Stimulated activated CD4-positive, alpha-beta T cell treated with anti-CD3 and anti-CD28 coated beads, Interleukin-4, amount 100 ng/mL, for 1 hour (primary cell): ENCODE data around the gene SLC17A3.

Experiments used
- DNase-seq: peaks from one replicate; pipeline ENCODE4 v3.0.0-alpha.2; 2020

SLC17A3 gene

DNA sequence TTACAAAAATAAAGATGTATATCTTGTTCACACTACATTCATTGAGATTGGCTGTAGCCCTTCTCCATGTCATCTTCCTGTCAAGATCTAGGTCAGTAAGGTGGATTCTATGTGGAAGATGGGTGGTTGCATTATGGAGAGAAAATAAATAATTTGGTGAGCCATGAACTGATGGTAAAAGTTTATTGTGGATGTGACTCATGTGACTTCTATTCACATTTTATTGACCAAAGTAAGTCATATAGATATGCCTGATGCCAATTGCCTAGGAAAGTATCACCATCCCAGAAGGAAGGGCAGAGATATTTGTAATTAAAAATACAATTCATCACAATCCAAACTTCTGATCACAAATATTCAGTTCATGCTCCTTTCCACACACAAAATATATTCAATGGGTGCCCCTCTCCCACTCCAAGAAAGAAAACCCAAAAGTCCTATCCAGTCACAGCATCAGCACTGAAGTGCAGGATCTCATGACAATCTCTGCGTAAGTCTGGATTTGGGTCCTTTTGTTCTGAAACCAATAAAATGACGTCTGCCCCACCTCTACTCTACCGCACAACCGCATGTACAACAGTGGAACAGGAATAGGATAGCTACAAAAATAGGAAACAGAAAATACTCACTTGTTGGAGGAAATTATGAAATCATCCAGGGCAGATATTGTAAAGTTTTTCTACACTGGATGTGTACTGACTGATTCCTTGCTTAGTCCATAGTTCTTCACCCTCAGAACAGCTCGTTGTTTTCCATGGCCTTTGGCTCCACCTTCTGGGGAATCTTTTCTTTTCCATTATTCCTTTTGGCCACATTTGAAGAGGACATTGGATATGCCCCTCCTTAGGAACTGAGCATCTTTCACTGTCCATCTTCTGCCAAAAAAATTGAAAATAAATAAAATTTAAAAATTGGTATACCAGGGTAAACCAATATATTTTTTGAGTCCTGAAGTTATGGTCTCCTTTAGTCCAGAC is 16.1 kb upstream of the SLC17A3 start:
- no peak for DNase-seq

DNA sequence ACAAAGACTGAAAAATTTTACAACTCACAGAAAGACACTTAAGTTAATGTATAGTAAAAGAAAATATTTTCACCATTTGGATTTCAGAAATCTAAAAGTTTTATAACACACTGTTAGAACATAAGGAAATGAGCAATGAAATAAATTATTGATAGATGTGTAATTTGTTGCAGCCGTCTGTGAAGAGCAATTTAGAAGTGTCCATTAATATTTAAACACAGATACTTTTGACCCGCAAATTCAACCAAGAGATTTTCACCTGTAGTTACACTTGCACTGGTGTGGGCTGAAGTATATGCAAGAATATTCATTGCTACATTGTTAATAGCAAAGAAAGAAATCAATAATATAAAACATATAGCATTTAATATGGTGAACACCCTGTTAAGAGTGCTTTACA is 14.6 kb upstream of the SLC17A3 start:
- DNase-seq: no peak

DNA sequence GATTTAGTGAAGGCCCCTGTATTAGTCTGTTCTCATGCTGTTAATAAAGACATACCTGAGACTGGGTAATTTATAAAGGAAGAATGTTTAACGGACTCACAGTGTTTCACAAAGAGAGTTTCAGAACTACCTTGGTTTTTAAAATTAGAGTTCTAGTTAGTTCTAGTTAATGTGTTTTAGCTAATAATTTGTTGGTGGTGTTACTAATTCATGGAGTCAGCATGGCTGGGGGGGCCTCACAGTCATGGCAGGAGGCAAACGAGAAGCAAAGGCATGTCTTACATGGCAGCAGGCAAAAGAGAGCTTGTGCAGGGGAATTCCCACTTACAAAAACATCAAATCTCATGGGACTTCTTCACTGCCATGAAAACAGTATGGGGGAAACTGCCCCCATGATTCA is 12.0 kb upstream of the SLC17A3 start:
- DNase-seq: no peak

DNA sequence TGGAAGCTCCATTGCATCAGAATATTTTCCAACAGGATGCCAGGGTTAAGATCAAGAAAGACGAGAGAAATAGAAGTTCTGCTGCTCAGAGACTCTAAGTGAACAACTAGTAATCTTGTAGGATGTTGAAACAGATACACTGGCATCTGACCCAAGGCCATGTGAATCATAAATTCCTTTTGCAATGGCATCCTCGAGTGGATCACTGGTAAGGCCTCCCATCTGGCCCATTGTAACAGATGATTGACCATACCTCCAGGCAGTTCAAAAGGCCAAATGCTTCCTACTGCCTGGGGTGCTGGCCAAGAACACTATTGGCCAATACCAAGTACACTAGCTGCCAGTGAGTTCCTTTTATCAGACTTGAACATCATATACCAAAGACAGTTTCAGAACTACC is 9.9 kb upstream of the SLC17A3 start:
- no peak for DNase-seq

DNA sequence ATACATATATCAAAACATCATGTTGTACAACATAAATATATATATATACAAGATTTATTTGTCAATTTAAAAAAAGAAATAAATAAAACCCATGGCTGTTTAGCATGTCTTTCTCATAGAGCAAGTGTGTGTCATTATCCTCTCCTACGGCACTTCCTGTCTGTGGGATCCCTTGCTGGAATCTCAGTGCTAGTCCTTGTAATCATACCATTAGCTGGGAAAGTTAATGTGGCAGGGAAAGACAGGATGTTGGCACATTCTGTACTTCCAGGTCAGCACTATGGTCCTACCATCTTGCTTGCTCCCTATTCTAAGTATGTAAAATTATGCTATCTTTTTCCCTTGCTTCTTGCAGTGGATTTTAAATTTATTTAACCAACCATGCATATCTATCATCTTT is 9.5 kb upstream of the SLC17A3 start:
- DNase-seq: no peak

DNA sequence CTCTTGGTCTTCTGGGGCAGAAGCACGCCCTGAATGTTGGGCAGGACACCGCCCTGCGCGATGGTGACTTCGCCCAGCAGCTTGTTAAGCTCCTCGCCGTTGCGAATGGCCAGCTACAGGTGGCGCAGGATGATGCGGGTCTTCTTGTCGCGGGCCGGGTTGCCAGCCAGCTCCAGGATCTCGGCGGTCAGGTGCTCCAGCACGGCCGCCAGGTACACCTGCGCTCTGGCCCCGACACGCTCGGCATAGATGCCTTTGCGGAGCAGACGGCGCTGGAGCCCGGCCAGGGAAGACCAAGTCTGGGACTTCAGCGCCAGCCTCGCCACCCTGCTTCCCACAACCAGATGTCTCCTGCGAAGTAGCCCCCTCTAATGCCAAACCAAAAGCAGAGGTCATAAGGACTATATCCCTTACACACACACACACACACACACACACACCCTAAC is 8.0 kb upstream of the SLC17A3 start:
- DNase-seq: peak; percentile 12

DNA sequence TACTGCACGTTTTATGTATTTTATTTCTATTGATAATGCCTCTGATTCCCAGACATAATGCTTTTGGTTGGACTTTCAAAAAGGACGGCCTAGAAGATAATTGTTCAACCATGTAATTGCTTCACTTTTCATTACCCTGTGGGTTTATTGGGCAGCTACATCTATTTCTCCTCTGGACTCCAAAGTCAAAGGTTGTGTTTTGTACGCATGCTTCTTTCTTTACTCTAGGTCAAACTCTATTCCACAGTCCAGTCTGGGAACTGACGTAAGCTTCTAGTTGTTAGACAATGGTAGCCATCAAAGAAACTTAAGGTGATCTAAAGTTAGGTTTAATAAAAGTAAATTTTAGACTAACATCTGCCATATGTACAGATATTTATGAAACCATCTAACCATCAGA is 6.6 kb upstream of the SLC17A3 start:
- no peak for DNase-seq

DNA sequence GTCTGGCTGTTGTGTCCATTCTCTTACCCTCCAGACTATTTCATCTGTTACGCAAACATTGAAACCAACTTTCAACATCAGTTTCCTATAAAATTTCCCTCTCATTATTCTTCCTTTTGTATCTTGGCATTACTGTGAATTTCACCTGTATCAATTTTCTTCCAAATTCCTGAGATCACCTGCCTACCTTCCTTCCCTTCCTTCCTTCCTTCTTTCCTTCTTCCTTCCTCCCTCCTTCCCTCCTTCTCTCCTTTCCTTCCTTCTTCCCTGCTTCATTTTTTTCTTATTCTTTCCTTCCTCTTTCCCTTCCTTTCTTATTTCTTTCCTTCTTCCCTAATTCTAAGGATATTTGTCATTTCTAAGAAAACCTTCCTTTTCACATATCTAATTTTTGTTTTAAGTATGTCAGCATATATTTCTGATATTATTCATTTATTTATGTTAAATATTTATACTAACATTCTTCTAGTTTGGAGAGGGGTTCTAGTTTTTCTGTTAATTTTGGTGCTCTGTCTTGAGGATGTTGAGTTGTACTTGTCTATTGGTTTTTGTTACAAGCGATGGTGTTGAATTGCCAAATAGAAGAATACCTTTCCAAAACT is 4.8 kb upstream of the SLC17A3 start:
- no peak for DNase-seq

DNA sequence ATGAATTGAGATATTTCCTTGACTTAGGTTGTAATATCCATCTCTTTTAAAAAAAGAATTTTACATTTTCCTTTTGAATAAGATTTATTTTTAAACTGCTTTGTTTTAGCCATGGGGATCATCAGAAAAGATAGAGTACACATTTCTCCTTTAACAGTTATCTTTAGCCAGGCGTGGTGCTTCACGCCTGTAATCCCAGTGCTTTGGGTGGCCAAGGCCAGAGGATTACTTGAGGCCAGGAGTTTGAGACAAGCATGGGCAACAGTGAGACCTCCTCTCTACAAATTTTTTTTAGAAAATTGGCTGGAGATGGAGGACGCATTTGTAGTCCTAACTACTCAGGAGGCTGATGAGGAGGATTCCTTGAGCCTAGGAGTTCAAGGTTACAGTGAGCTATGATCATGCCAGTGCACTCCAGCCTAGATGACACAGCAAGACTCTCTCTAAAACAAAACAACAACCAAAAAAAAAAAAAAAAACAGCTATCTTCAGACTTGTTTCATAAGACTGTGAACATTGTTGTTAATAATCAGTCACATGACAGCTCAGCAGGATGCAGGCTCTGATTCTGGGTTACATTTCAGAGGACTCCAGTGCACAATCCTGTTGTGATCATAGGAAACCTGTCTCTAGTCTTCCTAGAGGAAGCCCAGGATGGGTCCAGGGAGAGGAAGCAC is 2.0 kb upstream of the SLC17A3 start:
- DNase-seq: no peak

DNA sequence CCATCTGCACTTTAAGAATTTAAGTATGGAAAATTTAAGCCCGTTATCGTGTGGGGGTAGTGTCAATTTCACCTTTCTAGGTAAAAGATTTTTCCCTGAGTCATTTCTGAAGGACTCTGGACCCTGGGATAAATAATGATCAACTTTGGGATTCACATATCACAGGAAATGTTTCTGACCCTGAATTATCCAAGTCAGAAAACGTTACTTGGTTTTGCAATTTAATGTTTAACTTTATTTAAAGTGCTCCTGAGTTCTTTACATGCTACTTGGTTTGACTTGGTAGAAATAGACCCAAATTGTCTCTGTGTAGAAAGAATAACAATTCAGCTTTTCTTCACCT is 1.5 kb upstream of the SLC17A3 start:
- DNase-seq: no peak

DNA sequence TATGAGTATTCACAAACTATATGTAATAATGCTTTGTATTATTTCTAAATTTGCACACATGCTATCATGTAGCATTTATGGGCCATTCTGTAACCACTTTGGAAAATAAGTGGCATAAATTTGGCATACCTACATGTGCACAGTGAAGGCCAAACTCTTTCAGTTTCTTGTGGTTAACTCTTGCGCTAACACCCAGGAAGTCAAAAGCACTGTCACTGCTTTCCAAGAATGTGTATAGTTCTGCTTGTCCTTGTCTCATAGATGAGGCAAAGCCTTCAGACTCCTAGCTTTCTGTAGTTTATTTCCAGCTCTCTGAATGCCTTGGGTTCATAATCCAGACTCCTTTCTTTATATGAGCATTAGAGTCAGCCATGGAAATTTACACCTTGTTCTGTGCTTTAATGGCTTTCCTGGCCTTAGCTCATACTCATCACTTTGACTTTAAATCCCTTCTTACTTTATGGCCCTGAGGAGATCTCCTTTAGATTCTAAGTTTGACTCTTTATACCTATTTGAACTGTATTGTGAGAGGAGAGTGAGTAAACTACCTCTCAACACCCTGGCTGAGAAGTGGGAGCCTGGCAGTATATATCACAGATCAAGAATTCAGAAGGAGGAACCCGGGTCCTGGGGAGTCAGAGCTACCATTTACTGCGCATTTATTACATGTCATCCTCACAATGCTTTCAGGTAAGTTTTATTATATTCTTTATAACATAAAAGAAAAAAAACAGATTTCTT is 949 bp upstream of the SLC17A3 start:
- no peak for DNase-seq

DNA sequence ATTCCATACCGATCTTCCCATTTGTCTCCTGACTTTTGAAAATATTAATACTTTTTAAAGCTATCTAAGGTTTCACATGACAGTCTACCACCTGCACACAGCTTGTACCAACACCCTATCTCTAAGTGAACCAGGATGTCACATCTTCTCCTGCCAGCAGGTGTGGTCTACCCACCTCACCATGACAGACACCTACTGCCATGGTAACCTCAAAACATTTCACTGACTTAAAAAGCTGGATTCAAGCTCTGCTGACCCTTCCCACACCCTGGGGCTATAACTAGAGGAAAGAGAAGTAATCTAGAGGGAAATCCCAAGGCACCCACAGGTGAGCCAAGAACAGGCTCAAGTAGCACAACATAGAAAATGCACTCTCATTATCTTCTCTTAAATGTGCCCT is 1.2 kb downstream of the SLC17A3 start:
- no peak for DNase-seq

DNA sequence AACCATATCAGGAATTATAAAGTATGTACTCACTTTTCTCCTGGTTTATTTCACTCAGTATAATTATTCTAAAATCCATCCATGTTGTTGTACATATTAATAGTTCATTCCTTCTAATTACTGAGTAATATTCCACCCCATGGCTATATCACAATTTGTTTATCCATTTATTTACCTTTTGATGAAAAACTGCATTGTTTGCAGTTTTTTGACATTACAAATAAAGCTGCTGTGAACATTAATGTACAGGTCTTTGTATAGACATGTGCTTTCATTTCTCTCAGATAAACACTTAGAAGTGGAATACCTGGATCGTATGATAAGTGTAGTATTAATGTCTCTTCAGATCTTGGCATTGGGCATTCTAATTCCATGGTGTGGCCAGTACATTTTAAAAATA is 4.2 kb downstream of the SLC17A3 start:
- DNase-seq: no peak

DNA sequence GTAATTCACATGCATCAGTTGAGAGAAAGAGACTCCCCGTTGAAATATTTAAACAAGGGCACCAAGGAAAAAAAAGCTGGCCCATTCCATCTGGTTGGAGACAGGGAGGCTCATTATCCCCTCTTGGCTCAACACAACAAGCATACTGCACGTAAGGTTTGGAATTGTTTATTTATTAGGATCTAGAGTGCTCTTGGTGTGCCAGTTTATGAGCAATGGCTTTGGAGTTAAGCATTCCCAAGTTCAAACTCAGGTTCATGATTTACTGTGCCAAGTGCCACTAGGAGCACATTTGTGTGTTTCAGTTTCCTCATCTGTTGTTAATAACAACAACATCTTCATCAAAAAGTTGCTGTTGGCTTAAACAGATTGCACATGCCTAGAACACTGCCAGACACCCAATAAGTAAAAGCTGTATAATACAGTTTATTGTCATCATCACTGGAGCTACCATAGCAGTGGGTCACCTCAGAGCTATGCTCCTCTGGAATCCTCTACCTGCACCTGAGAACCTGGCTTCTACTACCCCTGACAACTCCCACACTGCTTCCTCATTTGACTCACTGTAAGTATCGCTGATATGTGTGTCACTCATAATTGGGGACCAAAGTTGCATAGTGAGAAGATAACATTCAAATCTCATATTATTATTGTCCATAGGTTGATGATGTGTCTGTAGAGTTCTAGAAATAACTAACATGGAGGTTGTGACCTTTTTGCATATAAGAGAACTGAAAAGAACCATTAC is 5.4 kb downstream of the SLC17A3 start:
- DNase-seq: no peak

DNA sequence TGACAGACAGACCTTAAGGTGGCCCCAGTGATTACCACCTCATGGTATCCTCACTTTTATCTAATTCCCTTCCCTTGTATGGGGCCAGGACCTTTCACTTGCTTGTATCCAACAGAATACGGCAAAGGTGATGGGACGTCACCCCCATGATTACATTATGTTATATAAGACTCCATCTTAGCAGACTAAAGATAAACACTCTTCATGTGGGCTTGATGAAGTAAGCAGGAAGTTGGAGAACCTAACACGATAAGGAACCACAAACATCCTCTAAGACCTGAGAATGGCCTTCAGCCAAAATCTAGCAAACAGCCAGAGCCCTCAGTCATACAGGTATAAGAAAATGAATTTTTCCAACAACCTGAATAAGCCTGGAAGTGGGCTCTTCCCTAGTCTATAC is 8.0 kb downstream of the SLC17A3 start:
- no peak for DNase-seq

DNA sequence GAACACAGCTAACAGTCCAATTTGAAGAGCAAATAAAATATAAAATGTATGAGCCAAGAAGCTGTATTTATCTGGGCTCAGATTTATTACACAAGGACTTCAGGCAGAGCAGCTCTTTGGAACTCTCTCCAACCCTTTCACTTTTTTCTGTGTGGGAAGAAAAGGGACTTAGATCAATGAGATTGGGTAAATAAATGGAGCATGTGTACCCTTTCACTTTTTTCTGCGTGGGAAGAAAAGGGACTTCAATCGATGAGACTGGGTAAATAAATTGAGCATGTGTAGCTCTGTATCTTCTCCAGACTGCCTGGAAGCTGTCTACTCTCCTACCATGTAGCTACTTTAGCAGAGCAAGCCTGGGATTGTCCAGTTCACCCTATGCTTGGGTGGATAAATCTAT is 10.7 kb downstream of the SLC17A3 start:
- no peak for DNase-seq

DNA sequence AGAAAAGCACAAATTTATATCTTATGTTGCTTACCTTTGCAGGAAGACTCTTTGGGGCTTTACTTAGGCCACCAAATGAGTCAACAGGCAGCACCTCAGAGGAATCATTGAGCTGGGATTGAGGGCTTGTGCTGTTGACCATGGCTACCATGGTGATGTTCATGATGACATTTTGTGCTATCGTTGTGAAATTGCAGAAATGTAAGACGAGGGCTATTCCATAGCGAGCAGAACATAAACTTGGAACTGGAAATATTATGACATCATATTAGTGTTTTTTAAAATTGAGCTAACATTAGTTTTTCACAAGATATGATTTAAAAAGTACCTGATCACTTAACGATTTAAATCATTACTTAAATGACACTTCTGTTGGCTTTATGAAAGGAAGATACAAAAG is 11.8 kb downstream of the SLC17A3 start:
- no peak for DNase-seq

DNA sequence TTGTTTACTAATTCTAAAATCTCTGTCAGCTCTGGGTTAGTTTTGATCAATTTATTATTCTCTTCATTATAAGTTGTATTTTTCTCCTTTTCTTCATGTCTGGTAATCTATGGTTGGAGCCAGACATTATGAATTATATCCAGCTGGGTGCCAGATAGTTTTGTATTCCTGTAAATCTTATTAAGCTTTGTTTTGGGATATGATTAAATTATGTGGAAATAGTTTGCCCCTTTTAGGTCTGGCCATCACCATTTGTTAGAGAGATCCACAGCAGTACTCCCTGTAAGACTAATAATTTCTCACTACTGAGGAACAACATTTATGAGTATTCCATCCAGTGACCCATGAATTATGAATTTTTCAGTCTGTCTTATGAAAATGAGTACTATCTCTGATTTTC is 21.3 kb downstream of the SLC17A3 start:
- no peak for DNase-seq

DNA sequence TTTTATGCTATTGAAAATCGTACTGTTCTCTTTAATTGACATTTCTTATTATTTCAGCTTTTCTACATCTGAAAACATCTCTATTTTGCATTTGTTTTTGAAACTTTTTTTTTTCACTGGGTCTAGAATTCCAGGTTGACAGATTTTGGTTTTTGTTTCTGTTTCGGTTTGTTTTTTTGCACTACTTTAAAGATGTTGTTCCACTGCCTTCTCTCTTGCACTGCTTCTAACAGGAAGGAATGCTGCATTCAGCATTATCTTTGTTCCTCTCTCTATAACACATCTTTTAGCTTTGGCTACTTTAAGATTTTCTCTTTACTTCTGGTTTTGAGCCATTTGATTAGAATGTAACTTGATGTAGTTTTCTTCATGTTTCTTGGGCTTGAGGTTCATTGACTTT is 22.1 kb downstream of the SLC17A3 start:
- DNase-seq: no peak

DNA sequence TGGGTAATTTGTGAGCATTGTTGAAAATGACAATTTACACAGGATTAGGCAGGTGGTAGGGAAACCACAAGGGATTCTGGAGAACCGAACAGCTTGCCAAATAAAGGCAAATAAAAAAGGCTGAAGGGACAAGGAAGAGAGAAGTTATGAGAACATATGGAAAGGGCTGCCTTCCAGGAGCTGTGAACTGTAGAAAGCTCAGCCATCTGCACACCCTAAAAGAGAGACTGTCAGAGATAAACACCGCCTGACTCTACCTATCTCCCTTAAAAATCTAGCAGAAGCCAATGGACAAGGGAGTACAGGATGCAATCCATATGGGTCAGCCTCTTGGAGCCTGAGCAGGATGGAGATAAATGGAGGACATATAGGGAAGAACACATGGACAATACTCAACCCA is 29.5 kb downstream of the SLC17A3 start:
- DNase-seq: no peak

DNA sequence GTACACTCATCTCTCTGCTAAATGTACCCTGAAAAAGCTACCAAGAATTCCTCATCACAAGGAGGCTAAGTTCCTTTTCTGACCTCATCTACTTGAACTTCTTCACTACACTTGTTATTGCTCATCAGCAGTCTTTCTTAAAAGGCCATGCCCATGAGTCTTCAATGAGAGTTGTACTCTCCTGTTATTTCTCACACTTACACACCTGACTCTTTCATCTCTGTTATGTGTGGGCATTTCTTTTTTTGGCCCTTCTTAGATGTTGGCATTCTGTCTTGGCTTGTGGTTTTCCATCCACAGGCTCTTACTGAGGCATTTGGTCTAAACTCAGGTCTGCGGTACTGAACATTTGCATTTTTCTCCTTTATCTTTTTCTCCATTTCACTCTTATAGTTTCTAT is 31.5 kb downstream of the SLC17A3 start:
- no peak for DNase-seq

DNA sequence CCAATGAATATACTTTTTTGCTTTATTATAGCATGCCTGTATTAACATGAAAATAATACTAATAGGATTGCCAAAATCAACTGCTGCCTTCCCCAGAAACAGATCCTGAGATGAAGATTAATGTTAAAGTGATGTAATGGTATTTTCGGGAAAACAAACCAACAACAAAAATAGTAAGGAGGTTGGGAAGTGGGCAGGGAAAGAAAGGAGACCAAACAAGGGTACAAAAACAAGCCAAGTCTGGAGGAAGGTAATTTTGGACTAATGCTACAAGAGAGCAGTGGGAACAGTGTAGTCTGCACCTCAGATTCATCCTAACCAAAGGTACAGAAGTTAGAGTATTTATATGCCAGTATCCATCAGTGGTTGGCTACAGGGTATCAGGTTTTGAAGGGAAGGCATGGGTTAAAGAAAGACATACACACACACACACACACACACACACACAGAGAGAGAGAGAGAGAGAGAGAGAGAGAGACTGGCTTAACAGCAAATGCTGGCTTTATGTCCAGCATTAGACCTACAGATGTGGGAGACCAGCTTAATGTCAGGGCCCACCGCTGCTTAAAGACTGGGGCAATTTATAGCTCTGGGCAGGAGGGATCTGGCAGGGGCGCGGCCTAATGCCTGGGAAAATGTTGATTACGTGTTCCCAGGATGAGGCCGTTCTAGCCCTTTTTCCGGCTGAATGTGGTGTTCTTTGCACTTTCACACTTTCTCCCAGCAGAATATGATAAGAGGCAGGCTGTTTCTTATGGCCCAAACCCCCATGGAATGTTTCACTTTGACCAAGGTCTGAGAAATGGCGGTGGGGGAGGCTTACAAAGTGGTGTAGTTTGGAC is 38.4 kb downstream of the SLC17A3 start:
- DNase-seq: no peak
